ENCODE data around the gene DYNLRB1. TPM values are rescaled to one million over a fixed set of nuclear protein-coding genes. Genes with fewer than 3 reads are reported as not detected.
A peak's percentile ranks its signal among the peaks of the same experiment; 100 is the strongest.

Gene DYNLRB1
- total and polyA plus RNA-seq, 2 of the 13 experiments (the other 11 are each of a cell fraction or from before 2014, with no cell fraction given): 140 to 244 TPM

- TF ChIP-seq ZBTB40 (IDR thresholded peaks at IDR 0.05) (no peak), ZBTB40 (CRISPR knock-in tag; IDR thresholded peaks at IDR 0.05) (no peak), ZNF83 (CRISPR knock-in tag; IDR thresholded peaks at IDR 0.05; ENCODE audit: borderline replicate concordance) (no peak), FOSL1 (CRISPR knock-in tag; IDR thresholded peaks at IDR 0.05; ENCODE audit: borderline replicate concordance) (no peak), ZUFSP (CRISPR knock-in tag; IDR thresholded peaks at IDR 0.05; ENCODE audit: borderline replicate concordance) (no peak), NR2F2 (IDR thresholded peaks at IDR 0.05; ENCODE audit: borderline replicate concordance, low read depth) (no peak), PRMT3 (CRISPR knock-in tag; IDR thresholded peaks at IDR 0.05; ENCODE audit: borderline replicate concordance, low read depth) (0 out of 2 replicates have a peak, but pooled peaks have one; percentile 55), TIGD3 (CRISPR knock-in tag; IDR thresholded peaks at IDR 0.05; ENCODE audit: borderline replicate concordance) (no peak), E2F2 (CRISPR knock-in tag; IDR thresholded peaks at IDR 0.05; ENCODE audit: borderline replicate concordance) (no peak), AHR (CRISPR knock-in tag; IDR thresholded peaks at IDR 0.05) (peak; percentile 24; the same call in 1 of the 2 replicates), ZKSCAN8 (CRISPR knock-in tag; IDR thresholded peaks at IDR 0.05; ENCODE audit: borderline replicate concordance) (no peak), ZNF713 (CRISPR knock-in tag; IDR thresholded peaks at IDR 0.05) (no peak), ZNF841 (CRISPR knock-in tag; IDR thresholded peaks at IDR 0.05; ENCODE audit: borderline replicate concordance) (no peak), WIZ (CRISPR knock-in tag; IDR thresholded peaks at IDR 0.05) (no peak)
Observed at GRCh38 chr20:34536798-34537394, 20.7 kb downstream of the DYNLRB1 start (continued).

Data from HepG2 (cell line).